ENCODE measurements around the gene KIAA1217.

- TF ChIP-seq, protein P1, sequence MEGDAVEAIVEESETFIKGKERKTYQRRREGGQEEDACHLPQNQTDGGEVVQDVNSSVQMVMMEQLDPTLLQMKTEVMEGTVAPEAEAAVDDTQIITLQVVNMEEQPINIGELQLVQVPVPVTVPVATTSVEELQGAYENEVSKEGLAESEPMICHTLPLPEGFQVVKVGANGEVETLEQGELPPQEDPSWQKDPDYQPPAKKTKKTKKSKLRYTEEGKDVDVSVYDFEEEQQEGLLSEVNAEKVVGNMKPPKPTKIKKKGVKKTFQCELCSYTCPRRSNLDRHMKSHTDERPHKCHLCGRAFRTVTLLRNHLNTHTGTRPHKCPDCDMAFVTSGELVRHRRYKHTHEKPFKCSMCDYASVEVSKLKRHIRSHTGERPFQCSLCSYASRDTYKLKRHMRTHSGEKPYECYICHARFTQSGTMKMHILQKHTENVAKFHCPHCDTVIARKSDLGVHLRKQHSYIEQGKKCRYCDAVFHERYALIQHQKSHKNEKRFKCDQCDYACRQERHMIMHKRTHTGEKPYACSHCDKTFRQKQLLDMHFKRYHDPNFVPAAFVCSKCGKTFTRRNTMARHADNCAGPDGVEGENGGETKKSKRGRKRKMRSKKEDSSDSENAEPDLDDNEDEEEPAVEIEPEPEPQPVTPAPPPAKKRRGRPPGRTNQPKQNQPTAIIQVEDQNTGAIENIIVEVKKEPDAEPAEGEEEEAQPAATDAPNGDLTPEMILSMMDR (IDR thresholded peaks at IDR 0.05; ENCODE audit: poor library complexity, severe bottlenecking), result no peak
- no peak for TF ChIP-seq EZH2 (IDR thresholded peaks at IDR 0.05; ENCODE audit: borderline replicate concordance, insufficient read depth, low read length, poor library complexity, severe bottlenecking)
- TF ChIP-seq TAF1 (IDR thresholded peaks at IDR 0.05; ENCODE audit: low read depth), result no peak
- no peak for TF ChIP-seq POLR2AphosphoS5 (IDR thresholded peaks at IDR 0.05)
- TF ChIP-seq REST (IDR thresholded peaks at IDR 0.05; ENCODE audit: borderline replicate concordance), result no peak
- no peak for TF ChIP-seq EP300 (conservative IDR thresholded peaks at IDR 0.05; ENCODE audit: poor library complexity, severe bottlenecking)
- no peak for TF ChIP-seq RAD21 (conservative IDR thresholded peaks at IDR 0.05)
- TF ChIP-seq SMC3 (conservative IDR thresholded peaks at IDR 0.05; ENCODE audit: poor library complexity), result no peak
- TF ChIP-seq MXI1 (conservative IDR thresholded peaks at IDR 0.05; ENCODE audit: poor library complexity, severe bottlenecking), result no peak
Observed at GRCh38 chr10:24229909-24230308, 21.0 kb downstream of the KIAA1217 start.
